Gastroesophageal sphincter (tissue), 3 donors: ENCODE measurements around the gene SFMBT2.

Experiments used
- EP300 ChIP-seq: sonication (generic); formaldehyde crosslinking; IDR thresholded peaks from one replicate; pipeline ENCODE4 v1.6.1; 2017; ENCODE audit warnings: antibody characterized with exemption, mild to moderate bottlenecking
- POLR2A ChIP-seq, 2 donors: fragments of 450-650 bp; IDR thresholded peaks; one replicate each; pipeline ENCODE4 v1.6.1; 2017; ENCODE audit warnings: antibody characterized with exemption in 2 of 2, mild to moderate bottlenecking in 2 of 2, moderate library complexity in 1 of 2
- POLR2AphosphoS5 ChIP-seq: sonication (generic); formaldehyde crosslinking; IDR thresholded peaks from one replicate; pipeline ENCODE4 v1.6.1; 2017; ENCODE audit warnings: antibody characterized with exemption
- TF ChIP-seq, protein P1 (sequence below), 4 experiments: fragments of 200-600 bp in 2 of 4; fragments of 450-650 bp in 2 of 4; sonication (generic) in 1 of 4; IDR thresholded peaks; one replicate each; pipeline ENCODE4 v1.5.1; 2017 to 2019; ENCODE audit warnings: antibody characterized with exemption in 4 of 4, mild to moderate bottlenecking in 2 of 4, moderate library complexity in 2 of 4

DNA sequence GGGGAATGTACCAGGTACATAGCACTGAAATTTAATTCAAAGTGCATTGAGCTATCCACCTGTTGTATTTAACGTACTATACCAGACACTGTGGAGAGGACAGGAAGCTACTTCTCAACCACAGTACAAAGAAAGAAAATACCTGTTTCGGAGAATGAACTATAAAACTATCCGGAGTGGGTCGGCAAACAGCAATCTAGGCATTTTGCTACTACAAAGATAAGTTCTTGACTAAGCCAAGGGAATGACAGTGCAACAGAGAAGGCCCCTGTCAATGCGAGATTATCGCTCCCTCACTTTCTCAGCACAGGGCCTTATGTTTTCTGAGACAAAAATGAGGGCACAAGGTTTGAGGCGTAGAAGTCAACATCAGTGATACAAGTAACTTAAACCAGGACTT lies 27.4 kb downstream of the SFMBT2 start:
- TF ChIP-seq, protein P1, sequence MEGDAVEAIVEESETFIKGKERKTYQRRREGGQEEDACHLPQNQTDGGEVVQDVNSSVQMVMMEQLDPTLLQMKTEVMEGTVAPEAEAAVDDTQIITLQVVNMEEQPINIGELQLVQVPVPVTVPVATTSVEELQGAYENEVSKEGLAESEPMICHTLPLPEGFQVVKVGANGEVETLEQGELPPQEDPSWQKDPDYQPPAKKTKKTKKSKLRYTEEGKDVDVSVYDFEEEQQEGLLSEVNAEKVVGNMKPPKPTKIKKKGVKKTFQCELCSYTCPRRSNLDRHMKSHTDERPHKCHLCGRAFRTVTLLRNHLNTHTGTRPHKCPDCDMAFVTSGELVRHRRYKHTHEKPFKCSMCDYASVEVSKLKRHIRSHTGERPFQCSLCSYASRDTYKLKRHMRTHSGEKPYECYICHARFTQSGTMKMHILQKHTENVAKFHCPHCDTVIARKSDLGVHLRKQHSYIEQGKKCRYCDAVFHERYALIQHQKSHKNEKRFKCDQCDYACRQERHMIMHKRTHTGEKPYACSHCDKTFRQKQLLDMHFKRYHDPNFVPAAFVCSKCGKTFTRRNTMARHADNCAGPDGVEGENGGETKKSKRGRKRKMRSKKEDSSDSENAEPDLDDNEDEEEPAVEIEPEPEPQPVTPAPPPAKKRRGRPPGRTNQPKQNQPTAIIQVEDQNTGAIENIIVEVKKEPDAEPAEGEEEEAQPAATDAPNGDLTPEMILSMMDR (IDR thresholded peaks at IDR 0.05) = no peak
- no peak for TF ChIP-seq EP300
- TF ChIP-seq POLR2AphosphoS5 = no peak
- TF ChIP-seq POLR2A (IDR thresholded peaks at IDR 0.05) = no peak
